PFSK-1 (cell line): Measurements from ENCODE around the gene SELENOI.

Source experiments
- FOXP2 ChIP-seq: optimal IDR thresholded peaks from 2 replicates; pipeline ENCODE3; 2011; ENCODE audit warnings: borderline replicate concordance, control low read depth, inconsistent platforms; ENCODE audit not compliant: insufficient read depth; ENCODE audit errors: extremely low read length, extremely low read depth
- POLR2AphosphoS5 ChIP-seq: IDR thresholded peaks from 2 replicates; pipeline ENCODE4 v1.6.1; 2012; ENCODE audit warnings: low read depth, mild to moderate bottlenecking, control low read depth, low read length, moderate library complexity
- SIN3A ChIP-seq: IDR thresholded peaks from 2 replicates; pipeline ENCODE4 v1.6.1; 2012; ENCODE audit warnings: mild to moderate bottlenecking, low read length, moderate library complexity, borderline replicate concordance; ENCODE audit not compliant: insufficient read depth
- TAF1 ChIP-seq: IDR thresholded peaks from 2 replicates; pipeline ENCODE4 v1.6.1; 2012; ENCODE audit warnings: low read length, control low read depth, borderline replicate concordance; ENCODE audit not compliant: insufficient read depth
- TF ChIP-seq, protein P1 (sequence below), 2 experiments: IDR thresholded peaks; 2 replicates each; pipeline versions ENCODE4 v1.6.1 to v1.8.0; 2011 to 2012; ENCODE audit warnings: low read depth in 2 of 2, low read length in 2 of 2, control low read depth in 1 of 2, inconsistent platforms in 1 of 2, mild to moderate bottlenecking in 1 of 2, moderate library complexity in 1 of 2; ENCODE audit not compliant: insufficient read depth in 1 of 2

SELENOI gene

DNA sequence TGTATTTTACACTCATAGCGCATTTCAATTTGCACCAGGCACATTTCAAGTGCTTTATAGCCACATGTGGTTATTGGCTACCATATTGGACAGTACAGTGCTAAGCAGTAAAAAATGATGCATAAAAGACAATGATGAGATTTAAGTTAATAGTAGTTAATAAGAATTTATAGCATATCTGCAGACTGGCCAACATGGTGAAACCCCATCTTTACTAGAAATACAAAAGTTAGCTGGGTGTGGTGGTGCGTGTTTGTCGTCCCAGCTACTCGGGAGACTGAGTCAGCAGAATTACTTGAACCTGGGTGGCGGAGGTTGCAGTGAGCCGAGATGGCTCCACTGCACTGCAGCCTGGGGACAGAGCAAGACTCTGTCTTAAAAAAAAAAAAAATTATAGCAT is 65.5 kb downstream of the SELENOI start:
- no peak for TF ChIP-seq SIN3A
- TF ChIP-seq, protein P1, sequence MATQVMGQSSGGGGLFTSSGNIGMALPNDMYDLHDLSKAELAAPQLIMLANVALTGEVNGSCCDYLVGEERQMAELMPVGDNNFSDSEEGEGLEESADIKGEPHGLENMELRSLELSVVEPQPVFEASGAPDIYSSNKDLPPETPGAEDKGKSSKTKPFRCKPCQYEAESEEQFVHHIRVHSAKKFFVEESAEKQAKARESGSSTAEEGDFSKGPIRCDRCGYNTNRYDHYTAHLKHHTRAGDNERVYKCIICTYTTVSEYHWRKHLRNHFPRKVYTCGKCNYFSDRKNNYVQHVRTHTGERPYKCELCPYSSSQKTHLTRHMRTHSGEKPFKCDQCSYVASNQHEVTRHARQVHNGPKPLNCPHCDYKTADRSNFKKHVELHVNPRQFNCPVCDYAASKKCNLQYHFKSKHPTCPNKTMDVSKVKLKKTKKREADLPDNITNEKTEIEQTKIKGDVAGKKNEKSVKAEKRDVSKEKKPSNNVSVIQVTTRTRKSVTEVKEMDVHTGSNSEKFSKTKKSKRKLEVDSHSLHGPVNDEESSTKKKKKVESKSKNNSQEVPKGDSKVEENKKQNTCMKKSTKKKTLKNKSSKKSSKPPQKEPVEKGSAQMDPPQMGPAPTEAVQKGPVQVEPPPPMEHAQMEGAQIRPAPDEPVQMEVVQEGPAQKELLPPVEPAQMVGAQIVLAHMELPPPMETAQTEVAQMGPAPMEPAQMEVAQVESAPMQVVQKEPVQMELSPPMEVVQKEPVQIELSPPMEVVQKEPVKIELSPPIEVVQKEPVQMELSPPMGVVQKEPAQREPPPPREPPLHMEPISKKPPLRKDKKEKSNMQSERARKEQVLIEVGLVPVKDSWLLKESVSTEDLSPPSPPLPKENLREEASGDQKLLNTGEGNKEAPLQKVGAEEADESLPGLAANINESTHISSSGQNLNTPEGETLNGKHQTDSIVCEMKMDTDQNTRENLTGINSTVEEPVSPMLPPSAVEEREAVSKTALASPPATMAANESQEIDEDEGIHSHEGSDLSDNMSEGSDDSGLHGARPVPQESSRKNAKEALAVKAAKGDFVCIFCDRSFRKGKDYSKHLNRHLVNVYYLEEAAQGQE (IDR thresholded peaks at IDR 0.05; ENCODE audit: insufficient read depth in 1 of 2, low read depth in 2 of 2, low read length in 2 of 2), result no peak
- no peak for TF ChIP-seq FOXP2
- no peak for TF ChIP-seq POLR2AphosphoS5
- TF ChIP-seq TAF1, result no peak

DNA sequence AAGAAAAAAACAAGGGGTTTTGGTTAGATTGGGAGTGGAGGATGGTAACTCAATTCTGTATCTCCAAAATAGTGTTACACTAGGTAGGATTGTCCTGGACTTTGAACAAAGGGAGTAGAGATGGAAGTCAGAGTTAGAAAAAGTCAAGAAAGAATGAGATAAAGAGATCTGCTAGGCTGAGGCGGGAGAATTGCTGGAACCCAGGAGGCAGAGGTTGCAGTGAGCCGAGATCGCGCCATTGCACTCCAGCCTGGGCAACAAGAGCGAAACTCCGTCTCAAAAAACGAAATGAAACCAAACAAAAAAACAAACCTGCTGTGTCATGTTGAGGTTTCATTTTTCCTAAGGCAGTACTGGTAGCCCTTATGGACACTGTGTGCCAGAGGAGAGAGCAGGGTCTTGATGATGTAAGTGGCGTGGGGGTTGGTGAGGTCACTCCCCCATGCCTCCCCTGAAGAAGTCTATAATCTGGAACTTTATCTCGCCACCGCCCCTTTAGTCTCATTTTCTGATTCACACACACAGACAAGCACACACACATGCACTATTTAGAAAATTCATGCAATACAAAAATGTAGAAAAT is 66.2 kb downstream of the SELENOI start:
- TF ChIP-seq, protein P1 (IDR thresholded peaks at IDR 0.05; ENCODE audit: insufficient read depth in 1 of 2, low read depth in 2 of 2, low read length in 2 of 2), result no peak
- TF ChIP-seq SIN3A, result no peak
- TF ChIP-seq POLR2AphosphoS5, result no peak
- no peak for TF ChIP-seq FOXP2
- no peak for TF ChIP-seq TAF1

DNA sequence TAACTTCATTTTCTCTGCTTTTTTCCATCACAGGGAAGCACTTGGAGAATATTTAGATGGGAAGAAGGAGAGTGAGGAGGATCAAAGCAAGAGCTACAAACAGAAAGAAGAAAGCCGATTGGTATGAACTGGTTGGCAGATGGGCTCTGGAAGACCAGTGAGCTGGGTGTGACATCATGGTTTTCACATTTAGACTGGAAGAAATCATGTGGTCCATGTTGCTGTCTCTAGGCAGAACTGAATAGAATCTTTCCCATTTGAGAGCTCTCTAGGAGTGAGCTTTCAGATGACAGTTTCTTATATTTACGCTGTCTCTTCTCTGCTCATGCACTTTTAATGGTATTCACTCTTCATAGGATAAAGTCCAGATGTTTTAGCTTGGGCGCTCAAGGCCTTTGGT is 68.4 kb downstream of the SELENOI start:
- TF ChIP-seq FOXP2 (no peak), SIN3A (no peak), POLR2AphosphoS5 (no peak), TAF1 (no peak)
- TF ChIP-seq, protein P1 (IDR thresholded peaks at IDR 0.05; ENCODE audit: insufficient read depth in 1 of 2, low read depth in 2 of 2, low read length in 2 of 2), result no peak

DNA sequence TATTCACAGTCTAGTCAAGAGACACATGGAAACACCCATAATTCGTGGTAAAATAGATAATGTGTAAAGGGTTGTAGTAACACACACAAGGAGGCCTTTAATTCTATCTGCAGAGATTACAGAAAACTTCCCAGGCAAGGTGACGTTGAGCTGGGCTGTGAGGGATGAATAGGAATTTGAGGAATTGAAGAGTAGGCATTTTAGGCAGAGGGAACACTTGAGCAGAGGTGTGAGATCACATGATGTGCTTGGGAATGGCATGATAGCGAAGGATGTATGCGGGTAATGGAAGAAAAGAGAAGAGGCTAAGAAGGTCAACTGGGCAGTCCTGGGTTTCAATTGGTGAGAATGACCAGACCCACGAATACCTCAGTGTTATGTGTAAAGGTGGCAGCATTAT is 76.0 kb downstream of the SELENOI start:
- no peak for TF ChIP-seq FOXP2
- TF ChIP-seq SIN3A, result no peak
- TF ChIP-seq, protein P1 (IDR thresholded peaks at IDR 0.05; ENCODE audit: insufficient read depth in 1 of 2, low read depth in 2 of 2, low read length in 2 of 2), result no peak
- no peak for TF ChIP-seq TAF1
- TF ChIP-seq POLR2AphosphoS5, result no peak

DNA sequence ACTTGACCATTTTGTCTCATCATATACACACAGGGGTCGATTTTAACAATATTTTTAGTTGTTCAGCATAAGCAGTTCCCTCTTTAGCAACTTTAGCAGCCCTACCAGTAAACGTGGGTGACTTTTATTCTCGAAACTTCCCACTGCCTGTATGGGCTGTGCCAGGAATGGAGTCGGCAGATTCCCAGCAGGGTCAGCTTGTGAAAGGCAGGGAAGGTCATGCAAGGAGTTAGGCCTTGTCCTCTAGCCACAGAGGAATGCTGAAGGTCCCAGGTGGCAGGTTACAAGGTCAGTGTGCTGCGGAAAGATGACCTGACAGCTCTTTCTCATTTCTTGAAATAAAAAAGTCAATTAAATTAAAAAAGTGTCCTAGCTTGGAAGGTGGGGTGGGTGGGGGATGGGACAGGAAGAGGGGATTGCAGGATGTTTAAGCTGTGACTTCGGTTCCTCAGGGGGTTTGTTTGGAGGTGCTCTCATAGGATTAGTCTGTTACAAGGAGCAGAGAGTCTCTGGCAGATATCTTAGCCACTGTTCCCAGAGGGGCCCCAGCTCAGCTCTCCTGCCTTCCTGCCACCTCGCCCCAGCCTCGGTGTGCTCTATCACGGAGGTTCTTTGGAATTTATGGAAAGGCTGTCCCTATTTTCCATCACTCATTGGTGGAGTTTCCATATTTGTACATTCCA is 77.1 kb downstream of the SELENOI start:
- TF ChIP-seq FOXP2 (no peak), TAF1 (no peak), SIN3A (no peak), POLR2AphosphoS5 (no peak)
- TF ChIP-seq, protein P1 (IDR thresholded peaks at IDR 0.05; ENCODE audit: insufficient read depth in 1 of 2, low read depth in 2 of 2, low read length in 2 of 2), result no peak
